ENCODE measurements around the gene NLRC3. TPM values are rescaled to one million over a fixed set of nuclear protein-coding genes. Genes with fewer than 3 reads are reported as not detected.

Gene NLRC3
- total RNA-seq, 4 donors from 2014 or later = under 0.01 to 1.5 (median 0.68) TPM

DNA sequence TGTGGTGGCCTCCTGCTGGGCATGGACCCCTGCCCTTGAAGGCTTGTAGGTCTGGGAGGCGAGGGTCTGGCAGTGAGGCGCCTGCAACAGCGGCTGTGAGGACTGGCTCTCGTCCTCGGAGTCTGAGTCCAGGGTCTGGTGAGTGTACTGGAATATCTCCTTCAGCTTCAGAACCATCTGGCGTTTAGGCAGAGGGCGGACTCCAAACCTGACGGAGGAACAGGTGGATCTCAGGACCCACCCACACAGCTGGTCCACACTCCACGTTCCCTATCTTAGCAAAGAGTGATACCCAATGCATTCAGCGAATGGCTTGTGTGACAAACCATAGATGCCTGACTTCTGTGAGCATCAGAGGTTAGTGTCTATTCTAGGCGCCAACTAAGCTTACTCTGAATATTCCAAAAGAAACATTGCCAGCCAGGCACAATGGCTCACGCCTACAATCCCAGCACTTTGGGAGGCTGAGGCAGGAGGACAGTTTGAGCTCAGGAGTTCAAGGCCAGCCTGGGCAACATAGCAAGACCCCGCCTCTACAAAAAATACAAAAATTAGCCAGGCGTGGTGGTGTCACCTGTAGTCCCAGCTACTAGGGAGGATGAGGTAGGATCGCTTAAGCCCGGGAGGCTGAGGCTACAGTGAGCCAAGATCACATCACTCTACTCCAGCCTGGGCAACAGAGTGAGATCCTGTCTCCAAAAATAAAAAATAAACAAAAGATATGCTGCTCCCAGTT lies 6.3 kb upstream of the NLRC3 start:
- Histone ChIP-seq H3K36me3 (no peaks in the 10 kb centered on the region), H3K27ac (no peak overlapping the region), H3K4me3 (no peak overlapping the region), H3K4me1 (no peaks in the 10 kb centered on the region), H3K27me3 (no peaks in the 10 kb centered on the region), H3K9me3 (no peaks in the 10 kb centered on the region)
- no peak for DNase-seq
- no peak for TF ChIP-seq POLR2A (IDR thresholded peaks at IDR 0.05)
- TF ChIP-seq CTCF (IDR thresholded peaks at IDR 0.05) = no peak
- intact Hi-C loops (cut with DNase I; ENCODE audit: low total_unique reads) = no loop called here

- no peaks in the 10 kb centered on the region for H3K27me3 ChIP-seq
- H3K27ac ChIP-seq = no peak overlapping the region
- intact Hi-C loops (cut with DNase I; ENCODE audit: low total_unique reads) = no loop called here
- no peak overlapping the region for H3K4me3 ChIP-seq
- TF ChIP-seq POLR2A (IDR thresholded peaks at IDR 0.05) (no peak), CTCF (IDR thresholded peaks at IDR 0.05) (no peak)
- no peaks in the 10 kb centered on the region for H3K4me1 ChIP-seq
- H3K9me3 ChIP-seq = no peaks in the 10 kb centered on the region
- DNase-seq = no peak
- no peaks in the 10 kb centered on the region for H3K36me3 ChIP-seq
Observed at GRCh38 chr16:3582276-3583165, 5.3 kb upstream of the NLRC3 start.

DNA sequence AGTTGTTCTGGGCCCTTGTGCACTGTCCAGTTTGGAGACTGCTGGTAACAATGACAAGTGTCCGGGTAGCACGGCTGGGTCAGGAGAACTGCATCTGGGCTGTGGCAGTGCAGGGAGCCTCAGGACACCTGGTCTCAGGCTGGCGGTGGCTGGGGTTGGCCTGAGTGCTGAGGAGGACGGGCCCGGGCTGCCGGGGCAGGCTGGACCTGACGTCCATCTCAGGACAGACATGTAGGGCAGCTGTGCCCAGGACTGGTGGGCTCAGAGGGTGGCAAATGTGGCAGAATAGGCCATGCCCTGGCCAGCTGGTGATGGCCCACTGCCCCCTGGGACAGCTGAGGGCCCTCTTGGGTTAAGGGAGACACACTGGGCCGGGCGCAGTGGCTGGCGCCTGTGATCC lies 4.2 kb upstream of the NLRC3 start:
- no peak overlapping the region for H3K27ac ChIP-seq
- no peaks in the 10 kb centered on the region for H3K4me1 ChIP-seq
- no peak for DNase-seq
- H3K36me3 ChIP-seq = no peaks in the 10 kb centered on the region
- no peak for TF ChIP-seq POLR2A (IDR thresholded peaks at IDR 0.05)
- TF ChIP-seq CTCF (IDR thresholded peaks at IDR 0.05) = no peak
- H3K4me3 ChIP-seq = no peak overlapping the region
- H3K9me3 ChIP-seq = no peaks in the 10 kb centered on the region
- intact Hi-C loops (cut with DNase I; ENCODE audit: low total_unique reads) = no loop called here
- no peaks in the 10 kb centered on the region for H3K27me3 ChIP-seq

DNA sequence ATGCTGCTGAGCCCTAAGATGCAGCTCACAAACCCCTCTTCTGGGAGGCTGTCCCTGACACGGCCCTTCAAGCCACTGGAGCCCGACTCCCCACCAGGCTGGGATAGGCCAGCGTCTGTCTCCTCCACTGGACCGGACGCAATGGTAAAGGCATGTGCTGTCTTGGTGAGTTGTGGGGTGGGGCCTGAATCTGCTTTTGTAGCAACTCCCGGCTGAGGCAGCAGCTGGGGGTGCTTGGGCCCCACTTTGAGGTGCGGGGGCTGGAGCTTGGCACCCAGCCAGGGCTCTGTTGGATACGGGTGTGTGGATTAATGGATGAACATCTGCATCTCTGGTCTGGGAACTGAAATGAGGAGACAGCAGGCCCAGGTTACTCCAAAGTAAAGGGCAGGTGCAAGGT lies 3.5 kb upstream of the NLRC3 start:
- no peaks in the 10 kb centered on the region for H3K36me3 ChIP-seq
- no peaks in the 10 kb centered on the region for H3K27me3 ChIP-seq
- TF ChIP-seq CTCF (IDR thresholded peaks at IDR 0.05) (no peak), POLR2A (IDR thresholded peaks at IDR 0.05) (no peak)
- H3K9me3 ChIP-seq = no peaks in the 10 kb centered on the region
- intact Hi-C loops (cut with DNase I; ENCODE audit: low total_unique reads) = no loop called here
- peak in 1 of 2 donors; percentile 43 for DNase-seq
- no peak overlapping the region for H3K4me3 ChIP-seq
- H3K4me1 ChIP-seq = no peaks in the 10 kb centered on the region
- H3K27ac ChIP-seq = no peak overlapping the region

DNA sequence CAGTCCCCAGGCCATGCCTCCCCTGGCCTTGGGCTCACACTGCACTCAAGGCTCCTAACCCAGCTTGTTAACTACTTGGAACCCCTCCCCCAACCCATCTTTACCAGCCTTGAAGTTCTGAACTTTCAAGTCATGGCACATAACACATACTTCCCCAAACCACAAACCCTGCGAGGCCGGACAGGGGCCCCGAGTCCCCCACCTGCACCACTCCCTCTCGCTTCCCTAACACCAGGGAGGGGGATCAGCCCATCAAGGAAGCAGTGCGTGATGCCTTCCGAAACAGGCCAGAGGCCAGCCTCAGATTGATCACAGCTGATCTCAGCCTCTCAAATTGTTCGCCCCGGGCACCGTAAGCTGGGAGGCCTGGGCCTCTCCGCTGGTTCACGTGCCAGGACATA lies 3.0 kb upstream of the NLRC3 start:
- H3K27me3 ChIP-seq = no peaks in the 10 kb centered on the region
- no peak overlapping the region for H3K4me3 ChIP-seq
- H3K36me3 ChIP-seq = no peaks in the 10 kb centered on the region
- no peak for DNase-seq
- intact Hi-C loops (cut with DNase I; ENCODE audit: low total_unique reads) = no loop called here
- H3K27ac ChIP-seq = no peak overlapping the region
- H3K4me1 ChIP-seq = no peaks in the 10 kb centered on the region
- H3K9me3 ChIP-seq = no peaks in the 10 kb centered on the region
- TF ChIP-seq POLR2A (IDR thresholded peaks at IDR 0.05) (no peak), CTCF (IDR thresholded peaks at IDR 0.05) (no peak)

Data from uterus (tissue), 4 donors.